Mesenteric fat pad (tissue), 1 donor: ENCODE results near the gene CMTM8. TPM values are rescaled to one million over a fixed set of nuclear protein-coding genes. Genes with fewer than 3 reads are reported as not detected.

Experiments
- DNase-seq: peaks from one replicate; pipeline ENCODE4 v3.0.0-alpha.2; 2020; ENCODE audit warnings: low spot score
- total RNA-seq: library from RNA; stranded (reverse); fragmentation: NEBNext Ultra II Directional; extraction: Animal tissue kit (Norgen Biotek cat#: 25700); gene quantifications from one replicate; pipeline ENCODE4 v1.2.1, GENCODE V29; 2021
- donor health status: DM: yes; HTN: yes; CAD: no.

The CMTM8 gene
- total RNA-seq, 1 donor from 2014 or later = 5.6 TPM

- no peak for DNase-seq
Measured at GRCh38 chr3:32334675-32335074, 96.2 kb downstream of the CMTM8 start.

GRCh38 chr3:32335365-32336112 lies 97.1 kb downstream of the CMTM8 start:
- DNase-seq = no peak

- DNase-seq = no peak
Measured at GRCh38 chr3:32336113-32336498, 97.6 kb downstream of the CMTM8 start.

GRCh38 chr3:32337505-32337904 lies 99.0 kb downstream of the CMTM8 start:
- DNase-seq = no peak

GRCh38 chr3:32340039-32340438 lies 101.6 kb downstream of the CMTM8 start:
- no peak for DNase-seq

GRCh38 chr3:32340611-32341365 lies 102.3 kb downstream of the CMTM8 start:
- DNase-seq = no peak

- no peak for DNase-seq
Measured at GRCh38 chr3:32347343-32348125, 109.1 kb downstream of the CMTM8 start.

- no peak for DNase-seq
Measured at GRCh38 chr3:32349184-32349583, 110.7 kb downstream of the CMTM8 start.

GRCh38 chr3:32352563-32352962 lies 114.1 kb downstream of the CMTM8 start:
- DNase-seq = no peak

- DNase-seq = no peak
Measured at GRCh38 chr3:32353351-32353750, 114.9 kb downstream of the CMTM8 start.

- no peak for DNase-seq
Measured at GRCh38 chr3:32354362-32354778, 115.9 kb downstream of the CMTM8 start.

GRCh38 chr3:32355751-32356291 lies 117.3 kb downstream of the CMTM8 start:
- DNase-seq = no peak

- no peak for DNase-seq
Measured at GRCh38 chr3:32359766-32360492, 121.4 kb downstream of the CMTM8 start.

GRCh38 chr3:32360493-32360827 lies 122.0 kb downstream of the CMTM8 start:
- no peak for DNase-seq

- DNase-seq = no peak
Measured at GRCh38 chr3:32366638-32367397, 128.3 kb downstream of the CMTM8 start.

GRCh38 chr3:32367442-32367841 lies 129.0 kb downstream of the CMTM8 start:
- DNase-seq = no peak

GRCh38 chr3:32371461-32372212 lies 133.2 kb downstream of the CMTM8 start:
- no peak for DNase-seq

GRCh38 chr3:32372213-32372490 lies 133.7 kb downstream of the CMTM8 start:
- DNase-seq = no peak

GRCh38 chr3:32373276-32373675 lies 134.8 kb downstream of the CMTM8 start:
- no peak for DNase-seq

GRCh38 chr3:32373844-32374243 lies 135.4 kb downstream of the CMTM8 start:
- DNase-seq = no peak
